HG02571 (cell line): ENCODE data around the gene PRKAG3.
"Not testable (repeated sequence)": the region's sequence is repeated elsewhere in the genome, so short reads cannot be mapped to it uniquely, and the experiment has no call there.

Experiments used
- ATAC-seq: cut with Tn5 transposase; IDR thresholded peaks from one replicate; pipeline ENCODE4 v1.9.1; 2021; ENCODE audit warnings: mild to moderate bottlenecking, moderate library complexity; ENCODE audit not compliant: unreplicated experiment

Gene PRKAG3

GRCh38 chr2:218863021-218863520 is 31.5 kb upstream of the PRKAG3 start:
- ATAC-seq = no peak

DNA sequence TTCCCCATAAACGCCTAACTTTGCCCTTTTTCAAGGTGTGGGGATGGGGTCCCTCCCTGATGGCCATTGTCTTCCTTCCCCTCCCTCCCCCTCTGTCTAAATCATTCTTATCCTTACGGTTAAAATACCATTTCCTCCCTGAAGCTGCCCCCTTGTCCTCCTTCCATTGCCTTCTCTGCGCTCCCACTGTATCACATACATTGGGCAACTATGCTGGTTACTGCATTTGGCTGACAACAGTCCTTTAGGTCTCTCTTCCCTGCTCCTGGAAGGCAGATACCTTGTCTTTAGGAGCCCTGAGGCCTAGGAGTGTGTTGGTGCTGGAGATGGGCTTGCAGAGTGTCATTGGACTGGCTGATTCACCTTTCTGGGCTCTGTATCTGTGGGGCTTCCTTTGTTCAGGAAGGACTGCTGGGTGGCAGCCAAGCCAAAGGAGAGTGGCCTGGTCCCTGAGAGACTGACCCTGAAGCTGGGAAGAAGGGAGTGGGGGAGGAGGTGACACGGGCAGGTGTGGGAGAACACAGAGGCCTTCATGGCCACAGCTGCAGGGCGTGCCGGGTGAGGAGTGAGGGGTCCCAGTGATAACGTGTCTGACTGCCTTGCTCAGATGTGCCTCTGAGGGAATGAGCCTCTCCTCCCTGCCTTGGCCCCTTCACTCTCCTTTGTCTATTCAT is 30.2 kb upstream of the PRKAG3 start:
- no peak for ATAC-seq

DNA sequence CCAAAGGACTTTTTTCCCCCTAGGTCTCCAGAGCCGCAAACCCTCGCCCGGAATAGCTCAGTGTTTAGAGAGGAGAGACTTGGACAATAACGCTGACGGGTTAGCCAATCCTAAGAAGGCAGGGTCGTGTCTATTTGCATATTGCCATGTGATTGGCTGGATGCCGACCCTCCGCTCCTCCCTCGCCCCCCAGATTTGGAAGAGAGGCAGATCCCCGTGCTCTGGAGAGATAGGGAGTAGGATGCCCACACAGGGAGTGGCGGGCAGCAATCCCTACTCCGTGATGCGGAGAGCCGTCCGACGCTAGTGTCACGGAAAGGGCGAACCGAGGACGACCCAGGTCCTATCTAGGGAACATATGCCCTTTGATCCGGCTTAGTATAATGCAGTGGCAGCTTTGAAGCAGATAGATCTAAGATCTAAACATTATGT is 29.4 kb upstream of the PRKAG3 start:
- ATAC-seq = no peak

GRCh38 chr2:218859988-218860831 is 28.6 kb upstream of the PRKAG3 start:
- ATAC-seq = no peak

- no peak for ATAC-seq
These were observed 28.0 kb upstream of the PRKAG3 start, which contains the start of gene WNT6 for GRCh38 chr2:218859556-218859987. TSS of gene WNT6 (plus strand) at chr2:218859805. CDS start at chr2:218860038, 233 bp downstream.

DNA sequence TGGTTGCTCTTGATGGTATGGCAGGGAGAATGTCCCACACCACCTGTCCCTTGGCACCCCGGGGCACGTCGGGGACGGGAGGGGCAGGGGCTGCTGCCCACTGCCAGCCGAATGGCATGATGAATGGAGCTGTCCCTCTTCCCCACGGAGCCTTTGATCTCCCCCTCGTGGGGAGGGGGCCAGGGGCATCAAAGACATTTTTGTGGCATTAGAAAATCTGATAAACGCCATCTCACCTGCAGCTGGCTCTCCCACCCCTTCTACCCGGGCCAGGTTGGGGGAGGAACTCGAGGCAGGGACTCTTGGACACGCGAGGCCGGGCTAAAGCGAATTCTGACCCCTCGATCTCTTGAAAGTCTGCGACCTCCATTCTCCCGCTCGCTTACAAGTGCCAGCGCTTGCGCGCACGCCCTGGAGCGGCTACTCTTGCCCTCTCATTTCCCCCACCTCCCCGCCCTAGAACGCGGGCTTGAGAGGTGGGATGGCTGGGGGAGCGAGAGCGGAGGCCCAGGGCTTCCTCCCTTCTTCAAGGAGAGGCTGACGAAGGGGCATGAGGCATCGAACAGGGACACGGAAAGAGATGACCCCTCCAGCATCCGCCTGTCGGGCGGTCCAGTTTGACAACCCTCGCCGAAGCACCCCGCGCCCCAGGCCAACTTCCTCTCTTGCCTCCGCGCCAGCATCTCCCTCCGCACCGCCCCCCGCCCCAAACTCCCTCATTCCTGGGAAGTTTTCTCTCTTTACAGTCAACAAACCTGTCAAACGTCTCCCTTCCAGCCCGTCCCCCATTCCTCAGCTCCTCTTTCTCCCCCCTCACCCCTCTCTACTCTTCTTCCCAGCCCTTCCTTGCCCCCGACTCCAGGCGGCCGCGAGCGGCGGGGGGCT is 27.3 kb upstream of the PRKAG3 start:
- ATAC-seq = no peak

DNA sequence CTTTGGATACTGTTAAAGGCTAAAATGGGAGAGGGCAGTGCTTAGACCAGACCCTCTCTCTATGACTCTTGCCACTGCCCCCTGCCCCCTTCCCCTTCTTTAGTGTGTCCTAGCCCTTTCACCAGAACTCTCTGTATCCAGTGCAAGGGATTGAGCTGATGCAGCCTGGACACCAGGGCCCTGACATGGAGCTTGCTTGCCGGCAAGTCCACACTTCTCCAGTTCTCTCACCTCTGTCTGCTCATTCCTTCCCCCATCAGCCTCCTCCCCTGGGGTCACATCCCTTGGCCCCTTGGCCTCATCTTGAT is 26.5 kb upstream of the PRKAG3 start:
- ATAC-seq = no peak

DNA sequence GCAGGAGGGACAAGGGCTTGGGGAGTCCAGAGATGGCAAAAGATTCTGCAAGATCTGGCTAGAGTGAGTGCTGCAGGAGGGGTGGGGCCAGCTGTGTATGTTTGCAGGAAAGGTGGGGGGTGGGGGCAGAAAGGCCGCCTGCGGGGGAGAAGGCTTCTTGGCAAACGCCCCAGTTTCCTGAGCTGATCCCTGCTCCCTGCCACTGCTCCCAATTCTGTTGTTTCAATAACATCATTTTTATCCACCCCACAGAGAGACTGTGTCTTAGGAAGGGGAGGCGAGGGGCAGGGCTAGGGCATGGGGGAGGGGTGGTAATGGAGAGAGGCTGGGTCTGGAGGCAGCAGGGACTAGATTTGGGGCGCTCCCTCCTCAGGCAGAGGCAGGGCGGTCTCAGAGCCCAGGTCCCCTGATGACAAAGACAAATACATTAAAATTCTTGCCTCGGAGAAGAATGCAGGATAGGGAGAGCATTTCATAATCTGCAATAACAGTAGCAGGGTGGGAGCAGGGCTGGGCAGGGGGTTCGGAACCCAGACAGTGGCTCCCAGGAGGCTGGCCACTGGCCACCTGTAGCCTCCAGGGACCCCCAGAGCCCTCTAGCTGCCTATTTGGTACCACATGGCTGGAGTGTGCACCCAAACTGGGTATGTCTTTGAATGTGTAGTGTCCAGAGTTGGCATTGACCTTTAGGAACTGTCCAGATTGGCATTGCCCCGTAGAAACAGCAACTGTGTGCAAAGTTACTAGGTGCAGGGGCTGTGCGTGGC is 26.0 kb upstream of the PRKAG3 start:
- no peak for ATAC-seq

- no peak for ATAC-seq
These were observed 25.3 kb upstream of the PRKAG3 start for GRCh38 chr2:218856896-218857243.

GRCh38 chr2:218856167-218856895 is 24.7 kb upstream of the PRKAG3 start:
- no peak for ATAC-seq

DNA sequence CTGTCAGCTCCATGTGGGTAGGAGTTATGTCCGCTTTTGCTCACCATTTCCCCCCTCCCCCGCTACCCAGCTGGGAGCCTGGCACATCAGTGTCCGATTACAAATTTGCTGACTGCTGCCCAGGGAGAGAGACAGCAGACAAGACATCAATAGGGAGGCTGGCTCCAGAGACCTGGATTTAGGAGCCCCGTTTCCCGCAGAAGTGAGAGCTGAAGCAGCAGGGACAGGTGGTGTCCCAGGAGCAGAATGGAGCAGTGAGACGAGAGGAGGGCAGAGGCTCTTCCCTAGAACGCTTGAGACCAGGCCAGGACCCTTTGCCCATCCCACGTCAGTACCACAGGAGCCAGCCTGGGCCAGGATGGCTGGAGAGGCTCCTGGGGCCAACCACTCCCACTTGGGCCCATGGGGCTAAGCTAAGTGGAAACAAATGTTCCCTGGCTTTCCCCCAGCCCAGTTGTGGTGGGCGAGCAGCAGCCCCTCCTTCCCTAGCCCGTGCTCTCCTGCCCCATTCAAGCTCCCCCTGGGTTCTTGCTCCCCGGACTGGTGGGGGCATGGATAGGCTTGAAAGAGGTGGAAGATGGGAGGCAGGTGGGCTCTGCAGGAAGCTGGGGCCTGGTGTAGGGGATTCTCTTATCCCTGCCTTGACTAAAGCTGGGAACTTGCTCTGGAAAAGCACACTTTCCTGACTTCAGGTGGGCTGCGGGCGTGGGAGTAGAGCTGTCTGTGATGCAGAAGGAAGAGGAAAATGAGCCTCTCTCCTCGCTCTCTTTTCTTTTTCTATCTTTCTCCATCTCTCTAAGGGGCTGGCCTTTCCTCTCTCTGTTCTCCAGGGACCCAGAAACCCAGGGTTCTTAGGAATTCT is 23.9 kb upstream of the PRKAG3 start:
- ATAC-seq = no peak

DNA sequence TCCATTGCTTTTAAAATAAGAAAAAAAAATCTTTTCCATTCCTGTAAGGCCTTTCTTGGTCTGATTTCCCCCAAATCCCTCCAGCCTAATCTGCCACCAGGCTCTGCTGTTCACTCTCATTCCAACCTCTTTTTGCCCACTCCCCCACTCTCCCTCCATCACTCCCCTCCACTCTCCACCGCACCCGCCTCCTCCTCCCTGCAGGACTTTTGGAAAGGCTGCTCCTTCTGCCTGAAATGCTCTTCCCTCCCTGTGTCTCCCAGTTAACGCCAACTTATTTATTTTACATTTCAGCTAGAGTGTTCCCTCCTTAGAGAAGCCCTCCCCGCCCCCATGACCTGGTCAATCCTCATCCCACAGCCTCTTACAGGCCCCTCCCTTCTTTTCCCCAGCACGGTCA is 23.3 kb upstream of the PRKAG3 start:
- ATAC-seq = no peak

DNA sequence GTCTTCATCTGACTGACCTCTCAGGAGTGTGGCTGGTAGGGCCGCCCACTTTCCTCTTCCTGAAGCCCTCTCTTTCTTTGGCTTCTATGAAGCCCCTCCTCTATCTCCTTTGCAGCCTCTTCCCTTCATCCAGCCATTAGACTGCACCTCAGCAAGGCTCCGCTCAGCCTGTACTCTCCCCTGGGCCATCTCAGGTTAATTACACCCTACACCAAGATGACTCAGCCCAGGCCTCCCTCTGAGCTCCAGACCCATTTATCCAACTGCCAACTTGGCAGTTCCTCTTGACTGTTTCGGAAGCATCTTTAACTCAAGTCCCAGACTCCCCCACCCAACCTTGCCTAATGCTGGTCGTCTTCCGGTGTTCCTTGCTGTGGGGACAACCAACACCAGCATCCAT is 22.2 kb upstream of the PRKAG3 start:
- no peak for ATAC-seq

DNA sequence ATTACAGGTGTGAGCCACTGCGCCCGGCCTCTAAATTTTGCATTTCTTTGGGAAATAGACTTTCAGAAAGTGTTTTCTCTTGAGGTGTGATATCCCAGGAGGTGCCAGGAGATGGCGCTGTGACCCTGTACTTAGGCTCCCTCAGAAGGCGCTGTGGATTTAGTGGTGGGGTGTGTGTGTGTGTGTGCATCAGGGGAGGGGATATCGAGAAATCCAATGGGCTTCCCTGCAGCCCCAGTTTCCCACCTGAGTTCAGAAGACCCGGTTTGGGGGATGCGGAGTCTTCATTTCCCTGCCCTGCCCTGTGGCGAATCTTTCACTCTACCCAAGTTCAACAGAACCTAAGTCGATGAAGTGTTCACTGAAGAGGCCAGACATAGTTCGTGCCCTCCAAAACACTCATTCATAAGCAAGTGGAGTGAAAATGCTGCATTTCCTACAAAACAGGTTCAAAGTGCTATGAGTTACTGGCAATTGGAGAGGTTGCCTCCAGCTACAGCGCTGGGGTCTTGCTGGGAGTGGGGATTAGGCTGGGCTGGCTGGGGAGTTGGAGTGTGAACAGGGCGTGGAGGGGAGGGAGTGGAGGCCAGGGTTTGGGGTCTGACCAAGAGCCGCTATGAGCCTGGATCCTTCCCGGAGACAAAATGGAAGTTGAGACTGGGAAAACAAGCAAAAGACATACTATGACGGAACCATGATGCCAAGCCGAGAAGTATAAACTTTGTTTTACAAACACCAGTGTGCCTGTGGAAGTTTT is 21.5 kb upstream of the PRKAG3 start:
- ATAC-seq = no peak

GRCh38 chr2:218851286-218851685 is 19.7 kb upstream of the PRKAG3 start:
- ATAC-seq = no peak

DNA sequence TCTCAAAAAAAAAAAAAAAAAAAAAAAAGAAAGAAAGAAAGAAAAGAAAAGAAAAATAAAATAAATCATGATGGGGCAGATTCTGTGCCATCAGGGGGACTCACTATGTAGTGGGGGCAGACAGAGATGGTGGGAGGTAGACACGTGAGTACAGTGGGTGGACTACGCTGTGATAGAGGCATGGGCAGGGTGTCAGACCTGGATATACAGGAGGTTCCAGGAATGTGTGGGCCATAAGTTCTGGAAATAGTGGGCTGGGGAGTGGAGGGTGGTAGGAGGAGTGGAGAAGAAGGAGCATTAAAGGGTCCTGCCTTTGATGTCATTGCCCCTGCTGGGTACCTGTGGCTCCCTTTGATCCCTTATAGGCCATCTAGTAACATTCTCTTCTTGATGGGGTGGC is 19.2 kb upstream of the PRKAG3 start:
- no peak for ATAC-seq

GRCh38 chr2:218849721-218850120 is 18.1 kb upstream of the PRKAG3 start:
- no peak for ATAC-seq

GRCh38 chr2:218846963-218847362 is 15.4 kb upstream of the PRKAG3 start:
- ATAC-seq = not testable (repeated sequence)
